KOPT-K1 (cell line): ENCODE results near the gene HDAC7.

Experiments used
- H3K27ac ChIP-seq: fragments of 200-600 bp; sonication (generic); 2 replicates; pipeline ENCODE4 v1.5.1; 2016; ENCODE audit warnings: antibody characterized with exemption, mild to moderate bottlenecking, low read depth, low read length; ENCODE audit not compliant: poor library complexity, severe bottlenecking
- H3K36me3 ChIP-seq: fragments of 200-600 bp; sonication (generic); 2 replicates; pipeline ENCODE4 v1.5.1; 2017; ENCODE audit warnings: antibody characterized with exemption, mild to moderate bottlenecking, low read length, moderate library complexity; ENCODE audit not compliant: insufficient read depth
- H3K9me3 ChIP-seq: fragments of 200-600 bp; sonication (generic); 2 replicates; pipeline ENCODE4 v1.5.1; 2017; ENCODE audit warnings: antibody characterized with exemption, low read length, mild to moderate bottlenecking; ENCODE audit not compliant: insufficient read depth, poor library complexity, severe bottlenecking

HDAC7 gene

GRCh38 chr12:47819896-47820630 is at the start of gene HDAC7:
TSS of gene HDAC7 (minus strand) at chr12:47819903. CDS start at chr12:47819785, 118 bp downstream.
- Histone ChIP-seq H3K36me3 (peaks cover 12% of the 10 kb centered on the region; the same call in 1 of the 2 replicates), H3K9me3 (no peaks in the 10 kb centered on the region)

GRCh38 chr12:47868552-47869031 is 48.9 kb upstream of the HDAC7 start:
- Histone ChIP-seq H3K27ac (no peak overlapping the region), H3K9me3 (no peaks in the 10 kb centered on the region), H3K36me3 (no peaks in the 10 kb centered on the region)

More at GRCh38 chr12:47819896-47820630, at the start of gene HDAC7:
- peak within 1 kb of the TSS; percentile 93 for H3K27ac ChIP-seq

GRCh38 chr12:47868041-47868440 is 48.3 kb upstream of the HDAC7 start:
- no peaks in the 10 kb centered on the region for H3K36me3 ChIP-seq
- H3K9me3 ChIP-seq = no peaks in the 10 kb centered on the region
- H3K27ac ChIP-seq = no peak overlapping the region

- Histone ChIP-seq H3K36me3 (no peaks in the 10 kb centered on the region), H3K9me3 (no peaks in the 10 kb centered on the region), H3K27ac (no peak overlapping the region)
These were observed 47.8 kb upstream of the HDAC7 start for GRCh38 chr12:47867495-47867941.

GRCh38 chr12:47864646-47865235 is 45.0 kb upstream of the HDAC7 start:
- Histone ChIP-seq H3K27ac (no peak overlapping the region), H3K9me3 (no peaks in the 10 kb centered on the region), H3K36me3 (no peaks in the 10 kb centered on the region)

- no peak overlapping the region for H3K27ac ChIP-seq
- H3K9me3 ChIP-seq = no peaks in the 10 kb centered on the region
These were observed 44.3 kb upstream of the HDAC7 start for GRCh38 chr12:47863985-47864384.

GRCh38 chr12:47863467-47863866 is 43.8 kb upstream of the HDAC7 start:
- no peaks in the 10 kb centered on the region for H3K36me3 ChIP-seq
- no peaks in the 10 kb centered on the region for H3K9me3 ChIP-seq
- no peak overlapping the region for H3K27ac ChIP-seq

More at GRCh38 chr12:47863985-47864384, 44.3 kb upstream of the HDAC7 start:
- no peaks in the 10 kb centered on the region for H3K36me3 ChIP-seq

- no peaks in the 10 kb centered on the region for H3K9me3 ChIP-seq
- no peak overlapping the region for H3K27ac ChIP-seq
- H3K36me3 ChIP-seq = no peaks in the 10 kb centered on the region
These were observed 43.2 kb upstream of the HDAC7 start for GRCh38 chr12:47862881-47863280.

GRCh38 chr12:47862167-47862750 is 42.6 kb upstream of the HDAC7 start:
- no peaks in the 10 kb centered on the region for H3K36me3 ChIP-seq
- H3K9me3 ChIP-seq = no peaks in the 10 kb centered on the region
- H3K27ac ChIP-seq = no peak overlapping the region

GRCh38 chr12:47860873-47861272 is 41.2 kb upstream of the HDAC7 start:
- no peaks in the 10 kb centered on the region for H3K36me3 ChIP-seq
- no peak overlapping the region for H3K27ac ChIP-seq
- H3K9me3 ChIP-seq = no peaks in the 10 kb centered on the region

- no peak overlapping the region for H3K27ac ChIP-seq
- H3K9me3 ChIP-seq = no peaks in the 10 kb centered on the region
- H3K36me3 ChIP-seq = no peaks in the 10 kb centered on the region
These were observed 40.7 kb upstream of the HDAC7 start for GRCh38 chr12:47860279-47860841.

- H3K9me3 ChIP-seq = no peaks in the 10 kb centered on the region
- H3K27ac ChIP-seq = no peak overlapping the region
- H3K36me3 ChIP-seq = no peaks in the 10 kb centered on the region
These were observed 39.0 kb upstream of the HDAC7 start for GRCh38 chr12:47858511-47859266.

- Histone ChIP-seq H3K36me3 (no peaks in the 10 kb centered on the region), H3K27ac (no peak overlapping the region)
These were observed 37.2 kb upstream of the HDAC7 start for GRCh38 chr12:47856721-47857575.

GRCh38 chr12:47856094-47856493 is 36.4 kb upstream of the HDAC7 start:
- Histone ChIP-seq H3K36me3 (no peaks in the 10 kb centered on the region), H3K27ac (no peak overlapping the region)

More at GRCh38 chr12:47856721-47857575, 37.2 kb upstream of the HDAC7 start:
- no peaks in the 10 kb centered on the region for H3K9me3 ChIP-seq

More at GRCh38 chr12:47856094-47856493, 36.4 kb upstream of the HDAC7 start:
- H3K9me3 ChIP-seq = no peaks in the 10 kb centered on the region
